G401 (cell line): ENCODE measurements around the gene CBLN2. TPM values are rescaled to one million over a fixed set of nuclear protein-coding genes. Genes with fewer than 3 reads are reported as not detected.

Experiments
- DNase-seq: peaks from one replicate; pipeline ENCODE4 v3.0.0-alpha.2; 2015; ENCODE audit warnings: low spot score
- in situ Hi-C: cut with HindIII; loops from 2 replicates; pipeline ENCODE4 v1.10.0; 2016; ENCODE audit warnings: low sequenced_read_pairs, mixed read lengths
- total RNA-seq: library from RNA; depleted of rRNA; stranded (reverse); fragments of >200 nt; shearing (Covaris generic); gene quantifications from 2 replicates; pipeline ENCODE4 v1.2.3, GENCODE V29; 2014; rRNA removed

The CBLN2 gene
- 0.24 and 1.8 TPM in 2 replicates for total RNA-seq

- in situ Hi-C loops = no loop called here
- peak; percentile 11 for DNase-seq
Observed at GRCh38 chr18:72544092-72544886, at the start of gene CBLN2. TSS of gene CBLN2 (minus strand) at chr18:72544342. CDS start at chr18:72542160, 2,182 bp downstream.

- no peak for DNase-seq
- in situ Hi-C loops = no loop called here
Observed at GRCh38 chr18:72588360-72588759, 44.2 kb upstream of the CBLN2 start.

GRCh38 chr18:72584787-72585186 is 40.6 kb upstream of the CBLN2 start:
- in situ Hi-C loops = no loop called here
- no peak for DNase-seq

- DNase-seq = no peak
- in situ Hi-C loops = no loop called here
Observed at GRCh38 chr18:72581976-72582375, 37.8 kb upstream of the CBLN2 start.

GRCh38 chr18:72572896-72573295 is 28.8 kb upstream of the CBLN2 start:
- DNase-seq = no peak
- in situ Hi-C loops = no loop called here

- no peak for DNase-seq
- in situ Hi-C loops = no loop called here
Observed at GRCh38 chr18:72566290-72566689, 22.1 kb upstream of the CBLN2 start.

GRCh38 chr18:72555968-72556367 is 11.8 kb upstream of the CBLN2 start:
- in situ Hi-C loops = no loop called here
- no peak for DNase-seq

GRCh38 chr18:72555101-72555500 is 11.0 kb upstream of the CBLN2 start:
- no peak for DNase-seq
- in situ Hi-C loops = no loop called here

GRCh38 chr18:72543357-72544055 is 636 bp downstream of the CBLN2 start:
- DNase-seq = no peak
- in situ Hi-C loops = no loop called here

GRCh38 chr18:72542984-72543356 is 1.2 kb downstream of the CBLN2 start:
- in situ Hi-C loops = no loop called here
- no peak for DNase-seq

- no peak for DNase-seq
- in situ Hi-C loops = no loop called here
Observed at GRCh38 chr18:72542342-72542741, 1.8 kb downstream of the CBLN2 start.

- in situ Hi-C loops = no loop called here
- no peak for DNase-seq
Observed at GRCh38 chr18:72541871-72542332, 2.2 kb downstream of the CBLN2 start.

- in situ Hi-C loops = no loop called here
- DNase-seq = no peak
Observed at GRCh38 chr18:72539901-72540300, 4.2 kb downstream of the CBLN2 start.

GRCh38 chr18:72530622-72531021 is 13.5 kb downstream of the CBLN2 start:
- DNase-seq = no peak
- in situ Hi-C loops = no loop called here

- in situ Hi-C loops = no loop called here
- DNase-seq = no peak
Observed at GRCh38 chr18:72504866-72505265, 39.3 kb downstream of the CBLN2 start.

GRCh38 chr18:72502671-72503431 is 41.3 kb downstream of the CBLN2 start:
- in situ Hi-C loops = no loop called here
- no peak for DNase-seq

- no peak for DNase-seq
- in situ Hi-C loops = no loop called here
Observed at GRCh38 chr18:72492497-72492896, 51.6 kb downstream of the CBLN2 start.
